Measurements from ENCODE around the gene CPXM2. TPM values are rescaled to one million over a fixed set of nuclear protein-coding genes. Genes with fewer than 3 reads are reported as not detected.
A peak's percentile ranks its signal among the peaks of the same experiment; 100 is the strongest.

CPXM2 gene
- total RNA-seq, 1 donor from 2014 or later: 15.0 TPM

DNA sequence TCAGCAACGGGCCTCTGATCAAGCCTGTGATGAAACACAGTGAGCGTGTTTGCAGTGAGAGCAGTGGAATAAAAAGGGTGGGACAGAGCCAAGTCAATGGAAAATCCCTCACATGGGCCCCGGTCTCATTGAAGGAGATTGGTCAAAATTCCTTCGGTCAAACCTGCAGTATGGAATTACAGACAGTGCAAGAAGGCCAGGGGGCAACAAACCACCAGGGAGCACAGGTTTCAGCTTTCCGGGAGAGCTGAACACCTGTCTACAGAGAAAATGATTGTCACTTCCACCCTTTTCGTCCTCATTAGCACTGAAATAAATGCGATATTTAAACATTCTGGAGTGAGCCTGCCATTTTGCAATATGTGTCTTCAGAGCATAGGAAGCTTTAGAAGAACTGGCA lies 132.6 kb downstream of the CPXM2 start:
- peak overlapping the region; percentile 96 for H3K27ac Mint-ChIP-seq
- H3K4me3 Mint-ChIP-seq: no peak overlapping the region
- H3K36me3 Mint-ChIP-seq: no peaks in the 10 kb centered on the region
- no peaks in the 10 kb centered on the region for H3K9me3 Mint-ChIP-seq
- DNase-seq (ENCODE audit: extremely low spot score, unreplicated experiment): no peak
- H3K4me1 Mint-ChIP-seq (ENCODE audit: unreplicated experiment): peaks cover 6% of the 10 kb centered on the region
- TF ChIP-seq, protein P1, sequence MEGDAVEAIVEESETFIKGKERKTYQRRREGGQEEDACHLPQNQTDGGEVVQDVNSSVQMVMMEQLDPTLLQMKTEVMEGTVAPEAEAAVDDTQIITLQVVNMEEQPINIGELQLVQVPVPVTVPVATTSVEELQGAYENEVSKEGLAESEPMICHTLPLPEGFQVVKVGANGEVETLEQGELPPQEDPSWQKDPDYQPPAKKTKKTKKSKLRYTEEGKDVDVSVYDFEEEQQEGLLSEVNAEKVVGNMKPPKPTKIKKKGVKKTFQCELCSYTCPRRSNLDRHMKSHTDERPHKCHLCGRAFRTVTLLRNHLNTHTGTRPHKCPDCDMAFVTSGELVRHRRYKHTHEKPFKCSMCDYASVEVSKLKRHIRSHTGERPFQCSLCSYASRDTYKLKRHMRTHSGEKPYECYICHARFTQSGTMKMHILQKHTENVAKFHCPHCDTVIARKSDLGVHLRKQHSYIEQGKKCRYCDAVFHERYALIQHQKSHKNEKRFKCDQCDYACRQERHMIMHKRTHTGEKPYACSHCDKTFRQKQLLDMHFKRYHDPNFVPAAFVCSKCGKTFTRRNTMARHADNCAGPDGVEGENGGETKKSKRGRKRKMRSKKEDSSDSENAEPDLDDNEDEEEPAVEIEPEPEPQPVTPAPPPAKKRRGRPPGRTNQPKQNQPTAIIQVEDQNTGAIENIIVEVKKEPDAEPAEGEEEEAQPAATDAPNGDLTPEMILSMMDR (conservative IDR thresholded peaks at IDR 0.05): no peak
- H3K27me3 Mint-ChIP-seq: peaks cover 15% of the 10 kb centered on the region

DNA sequence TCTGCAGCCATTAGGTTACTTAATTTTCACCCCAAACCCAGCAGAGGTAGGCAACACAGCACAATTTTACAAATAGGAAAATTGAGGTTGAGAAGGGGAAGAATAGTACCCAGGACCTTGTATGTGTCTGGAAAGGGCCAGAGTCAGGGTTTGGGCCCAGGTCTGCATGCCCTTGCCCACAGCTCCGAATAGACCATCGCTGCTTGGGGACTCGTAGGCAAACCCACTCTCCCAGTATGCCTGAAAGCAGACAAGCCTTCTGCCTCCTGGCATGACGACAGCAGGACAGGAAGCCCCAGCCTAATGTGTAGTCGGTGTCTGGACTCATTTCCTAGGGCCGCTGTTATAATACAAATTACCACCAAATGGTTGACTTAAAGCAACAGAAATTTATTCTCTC lies 133.8 kb downstream of the CPXM2 start:
- TF ChIP-seq, protein P1 (conservative IDR thresholded peaks at IDR 0.05): no peak
- no peak for DNase-seq (ENCODE audit: extremely low spot score, unreplicated experiment)
- H3K27me3 Mint-ChIP-seq: peaks cover 19% of the 10 kb centered on the region
- H3K27ac Mint-ChIP-seq: no peak overlapping the region
- no peaks in the 10 kb centered on the region for H3K9me3 Mint-ChIP-seq
- H3K36me3 Mint-ChIP-seq: no peaks in the 10 kb centered on the region
- H3K4me3 Mint-ChIP-seq: no peak overlapping the region
- peaks cover 6% of the 10 kb centered on the region for H3K4me1 Mint-ChIP-seq (ENCODE audit: unreplicated experiment)

- peaks cover 16% of the 10 kb centered on the region for H3K27me3 Mint-ChIP-seq
- H3K4me3 Mint-ChIP-seq: no peak overlapping the region
- peaks cover 10% of the 10 kb centered on the region for H3K9me3 Mint-ChIP-seq
- peaks cover 6% of the 10 kb centered on the region for H3K4me1 Mint-ChIP-seq (ENCODE audit: unreplicated experiment)
- H3K27ac Mint-ChIP-seq: no peak overlapping the region
- H3K36me3 Mint-ChIP-seq: no peaks in the 10 kb centered on the region
- no peak for DNase-seq (ENCODE audit: extremely low spot score, unreplicated experiment)
- TF ChIP-seq, protein P1 (conservative IDR thresholded peaks at IDR 0.05): no peak
Measured at GRCh38 chr10:123755061-123755460, 136.5 kb downstream of the CPXM2 start.

DNA sequence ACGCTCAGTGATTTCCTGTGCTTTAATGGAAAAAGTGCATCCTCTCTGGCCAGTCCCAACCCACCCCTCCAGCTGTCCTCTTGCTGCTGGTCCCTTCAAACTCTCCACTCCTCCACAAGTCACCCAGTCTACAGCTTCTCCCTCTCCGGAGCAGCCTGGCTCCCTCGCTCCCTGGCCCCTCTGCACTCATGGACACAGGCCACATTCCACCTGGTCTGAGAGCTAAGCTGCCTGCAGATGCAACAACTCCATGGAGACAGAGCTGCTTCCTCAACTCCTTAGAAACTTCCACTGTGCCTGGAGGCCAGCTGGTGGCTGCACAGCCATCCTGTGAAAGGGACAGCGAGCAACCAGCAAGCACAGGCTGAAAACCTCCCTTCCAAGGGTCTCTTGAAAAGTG lies 137.5 kb downstream of the CPXM2 start:
- H3K4me3 Mint-ChIP-seq: no peak overlapping the region
- H3K27me3 Mint-ChIP-seq: peaks cover 10% of the 10 kb centered on the region
- no peaks in the 10 kb centered on the region for H3K4me1 Mint-ChIP-seq (ENCODE audit: unreplicated experiment)
- H3K27ac Mint-ChIP-seq: no peak overlapping the region
- no peaks in the 10 kb centered on the region for H3K36me3 Mint-ChIP-seq
- TF ChIP-seq, protein P1 (conservative IDR thresholded peaks at IDR 0.05): no peak
- DNase-seq (ENCODE audit: extremely low spot score, unreplicated experiment): no peak
- peaks cover 10% of the 10 kb centered on the region for H3K9me3 Mint-ChIP-seq

DNA sequence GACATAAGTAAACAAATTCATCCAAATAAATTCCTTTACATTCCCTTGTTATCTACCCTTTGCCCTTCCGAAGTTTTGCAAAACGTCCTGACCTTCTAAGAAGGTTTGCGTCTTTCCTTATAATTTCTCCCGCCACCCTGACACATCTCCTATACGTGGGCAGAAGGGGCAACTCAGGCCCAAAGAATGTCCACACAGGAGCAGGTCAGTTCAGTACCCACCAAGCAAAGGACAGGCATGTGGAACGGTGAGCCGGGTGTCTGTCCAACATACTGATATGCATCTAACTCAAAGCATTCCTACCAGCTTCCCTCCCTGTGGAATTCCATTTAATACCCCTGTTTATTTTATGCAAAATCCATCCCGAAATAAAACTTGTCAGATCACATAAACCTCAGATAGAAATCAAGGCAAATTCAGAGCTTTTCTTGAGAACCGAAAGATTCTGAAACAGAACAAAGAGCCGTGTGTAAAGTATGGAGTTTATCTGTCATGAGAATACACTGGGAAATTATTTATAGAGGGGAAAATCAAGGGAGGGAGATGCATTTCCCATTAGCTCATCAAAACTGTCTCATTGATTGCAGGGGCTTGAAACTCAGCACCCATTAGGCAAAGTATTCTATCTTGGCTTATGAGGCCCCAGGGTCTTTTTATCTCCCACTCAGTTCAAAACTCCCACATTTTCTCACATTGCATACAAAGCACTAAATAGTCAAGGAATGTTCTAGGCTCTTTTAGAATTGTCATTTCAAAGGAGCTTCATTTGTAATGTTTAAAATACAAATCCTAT lies 140.1 kb downstream of the CPXM2 start:
- Mint-ChIP-seq H3K4me1 (ENCODE audit: unreplicated experiment) (peaks cover under 1% of the 10 kb centered on the region), H3K27ac (no peak overlapping the region), H3K9me3 (peaks cover 10% of the 10 kb centered on the region), H3K27me3 (peaks cover 10% of the 10 kb centered on the region), H3K4me3 (no peak overlapping the region), H3K36me3 (no peaks in the 10 kb centered on the region)
- TF ChIP-seq, protein P1 (conservative IDR thresholded peaks at IDR 0.05): no peak
- DNase-seq (ENCODE audit: extremely low spot score, unreplicated experiment): no peak
